Measurements from ENCODE around the gene DCUN1D2.

The DCUN1D2 gene

DNA sequence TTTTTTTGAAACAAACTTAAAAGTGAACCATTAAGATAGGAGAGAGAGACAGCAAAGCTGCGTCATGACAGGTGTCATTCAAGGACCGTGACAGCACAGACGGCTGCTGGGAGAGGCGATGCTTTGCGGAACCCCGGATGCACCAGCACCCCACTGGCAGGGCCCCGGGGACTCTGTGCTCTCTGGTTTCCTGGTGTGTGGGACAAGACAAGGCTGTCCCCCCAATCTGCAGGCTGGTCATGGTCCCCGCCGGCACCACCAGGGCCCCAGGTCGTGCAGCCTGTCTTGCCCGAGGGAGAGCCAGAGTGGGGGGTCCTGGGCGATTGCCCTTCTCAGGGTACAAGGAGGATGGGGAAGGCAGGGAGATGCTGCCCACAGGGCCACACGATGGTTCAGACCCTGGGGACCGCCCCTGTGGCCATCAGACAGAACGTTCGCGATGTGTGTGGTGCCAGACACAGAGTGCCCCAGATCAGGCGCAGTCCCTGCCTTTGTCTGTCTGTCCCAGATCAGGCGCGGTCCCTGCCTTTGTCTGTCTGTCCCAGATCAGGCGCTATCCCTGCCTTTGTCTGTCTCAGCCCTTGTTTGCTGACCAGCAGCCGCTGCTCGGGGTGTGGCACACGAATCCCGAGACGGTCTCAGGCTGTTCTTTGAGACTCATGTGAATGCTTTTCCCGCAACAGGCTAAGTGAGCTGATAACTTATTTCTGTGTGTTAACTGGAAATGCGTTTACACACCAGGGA lies 73.3 kb downstream of the DCUN1D2 start:
- no peak overlapping the region for H3K4me3 ChIP-seq (ENCODE audit: control insufficient read depth, low read depth, low read length)
- TF ChIP-seq, protein P1, sequence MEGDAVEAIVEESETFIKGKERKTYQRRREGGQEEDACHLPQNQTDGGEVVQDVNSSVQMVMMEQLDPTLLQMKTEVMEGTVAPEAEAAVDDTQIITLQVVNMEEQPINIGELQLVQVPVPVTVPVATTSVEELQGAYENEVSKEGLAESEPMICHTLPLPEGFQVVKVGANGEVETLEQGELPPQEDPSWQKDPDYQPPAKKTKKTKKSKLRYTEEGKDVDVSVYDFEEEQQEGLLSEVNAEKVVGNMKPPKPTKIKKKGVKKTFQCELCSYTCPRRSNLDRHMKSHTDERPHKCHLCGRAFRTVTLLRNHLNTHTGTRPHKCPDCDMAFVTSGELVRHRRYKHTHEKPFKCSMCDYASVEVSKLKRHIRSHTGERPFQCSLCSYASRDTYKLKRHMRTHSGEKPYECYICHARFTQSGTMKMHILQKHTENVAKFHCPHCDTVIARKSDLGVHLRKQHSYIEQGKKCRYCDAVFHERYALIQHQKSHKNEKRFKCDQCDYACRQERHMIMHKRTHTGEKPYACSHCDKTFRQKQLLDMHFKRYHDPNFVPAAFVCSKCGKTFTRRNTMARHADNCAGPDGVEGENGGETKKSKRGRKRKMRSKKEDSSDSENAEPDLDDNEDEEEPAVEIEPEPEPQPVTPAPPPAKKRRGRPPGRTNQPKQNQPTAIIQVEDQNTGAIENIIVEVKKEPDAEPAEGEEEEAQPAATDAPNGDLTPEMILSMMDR (IDR thresholded peaks at IDR 0.05; ENCODE audit: control insufficient read depth, insufficient read depth, low read depth, low read length, missing control alignments), result no peak
- no peak for DNase-seq (ENCODE audit: low read depth)

DNA sequence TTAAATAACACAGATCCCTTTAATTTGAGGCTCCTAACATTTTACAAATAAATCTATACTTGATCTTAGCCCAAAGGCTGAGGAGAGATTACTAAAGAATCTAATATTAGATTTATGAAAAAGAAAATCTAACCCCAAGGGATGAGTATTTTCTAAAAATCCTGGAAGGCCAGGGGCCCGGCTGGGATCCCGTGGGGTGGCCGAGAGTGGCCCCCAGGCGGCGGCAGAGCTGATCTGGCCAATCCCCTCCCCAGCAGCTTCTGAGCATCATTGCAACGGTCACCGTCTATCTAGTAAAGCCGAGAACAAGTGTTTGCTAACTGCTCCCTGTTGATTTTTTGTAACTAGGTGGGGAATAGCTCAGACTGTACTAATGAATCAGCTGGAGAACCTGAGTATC lies 74.7 kb downstream of the DCUN1D2 start:
- no peak overlapping the region for H3K4me3 ChIP-seq (ENCODE audit: control insufficient read depth, low read depth, low read length)
- TF ChIP-seq, protein P1 (IDR thresholded peaks at IDR 0.05; ENCODE audit: control insufficient read depth, insufficient read depth, low read depth, low read length, missing control alignments), result no peak
- DNase-seq (ENCODE audit: low read depth), result no peak

DNA sequence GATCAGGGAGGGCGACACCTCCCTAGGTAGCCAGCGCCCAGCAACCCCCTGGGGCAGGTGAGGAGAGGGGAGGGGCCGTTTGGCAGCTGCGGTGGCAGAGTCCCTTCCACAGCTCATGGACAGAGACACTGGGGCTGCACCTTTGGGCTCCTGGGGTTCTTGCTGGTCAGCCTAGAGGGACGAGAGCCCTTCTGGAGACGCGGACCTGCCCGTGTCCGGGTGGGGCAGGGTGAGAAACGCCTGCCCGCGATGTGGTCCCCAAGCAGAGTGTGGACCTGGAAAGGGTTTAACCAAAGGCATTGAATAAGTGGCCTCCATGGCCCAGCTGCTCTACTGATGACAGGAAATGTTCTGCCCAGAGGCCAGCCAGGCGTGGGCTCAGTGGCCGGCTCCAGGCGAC lies 75.5 kb downstream of the DCUN1D2 start:
- no peak for DNase-seq (ENCODE audit: low read depth)
- no peak overlapping the region for H3K4me3 ChIP-seq (ENCODE audit: control insufficient read depth, low read depth, low read length)
- TF ChIP-seq, protein P1 (IDR thresholded peaks at IDR 0.05; ENCODE audit: control insufficient read depth, insufficient read depth, low read depth, low read length, missing control alignments), result no peak

DNA sequence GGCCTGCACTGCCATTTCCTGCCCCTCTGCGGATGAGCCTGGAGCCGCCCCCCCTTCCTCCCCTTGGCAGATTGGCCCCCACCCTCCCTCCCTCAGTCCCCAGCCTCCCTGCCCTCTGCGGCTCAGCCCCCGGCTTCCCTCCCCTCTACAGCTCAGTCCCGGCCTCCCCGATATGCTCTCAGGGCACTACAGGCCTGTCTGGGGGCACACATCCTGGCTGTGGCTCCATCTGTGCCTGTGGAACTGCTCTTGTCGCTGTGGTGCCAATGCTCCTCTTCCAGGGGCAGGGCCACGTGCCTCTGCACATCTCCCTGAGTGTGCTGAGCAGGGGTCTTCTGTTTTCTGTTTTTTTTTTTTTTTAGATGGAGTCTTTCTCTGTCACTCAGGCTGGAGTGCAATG lies 76.2 kb downstream of the DCUN1D2 start:
- TF ChIP-seq, protein P1 (IDR thresholded peaks at IDR 0.05; ENCODE audit: control insufficient read depth, insufficient read depth, low read depth, low read length, missing control alignments), result no peak
- no peak for DNase-seq (ENCODE audit: low read depth)
- no peak overlapping the region for H3K4me3 ChIP-seq (ENCODE audit: control insufficient read depth, low read depth, low read length)

DNA sequence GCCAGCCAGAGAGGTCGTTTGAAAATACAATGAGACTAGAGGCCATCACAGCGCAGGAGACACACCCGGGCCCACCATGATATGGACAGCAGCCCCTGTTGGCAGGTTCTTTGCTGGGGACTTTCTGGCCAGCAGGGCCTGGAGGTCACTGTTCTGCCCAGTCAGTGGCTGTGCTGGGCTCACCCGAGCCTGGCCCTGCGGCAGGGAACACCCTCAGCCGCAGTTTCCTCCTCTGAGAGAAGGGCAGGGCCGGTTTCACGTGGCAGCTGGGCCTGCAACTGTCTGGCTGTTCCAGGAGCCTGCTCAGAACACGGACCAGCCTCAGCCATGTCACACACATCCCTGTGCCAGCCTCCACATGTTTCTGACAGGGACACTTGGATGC lies 76.6 kb downstream of the DCUN1D2 start:
- H3K4me3 ChIP-seq (ENCODE audit: control insufficient read depth, low read depth, low read length), result no peak overlapping the region

DNA sequence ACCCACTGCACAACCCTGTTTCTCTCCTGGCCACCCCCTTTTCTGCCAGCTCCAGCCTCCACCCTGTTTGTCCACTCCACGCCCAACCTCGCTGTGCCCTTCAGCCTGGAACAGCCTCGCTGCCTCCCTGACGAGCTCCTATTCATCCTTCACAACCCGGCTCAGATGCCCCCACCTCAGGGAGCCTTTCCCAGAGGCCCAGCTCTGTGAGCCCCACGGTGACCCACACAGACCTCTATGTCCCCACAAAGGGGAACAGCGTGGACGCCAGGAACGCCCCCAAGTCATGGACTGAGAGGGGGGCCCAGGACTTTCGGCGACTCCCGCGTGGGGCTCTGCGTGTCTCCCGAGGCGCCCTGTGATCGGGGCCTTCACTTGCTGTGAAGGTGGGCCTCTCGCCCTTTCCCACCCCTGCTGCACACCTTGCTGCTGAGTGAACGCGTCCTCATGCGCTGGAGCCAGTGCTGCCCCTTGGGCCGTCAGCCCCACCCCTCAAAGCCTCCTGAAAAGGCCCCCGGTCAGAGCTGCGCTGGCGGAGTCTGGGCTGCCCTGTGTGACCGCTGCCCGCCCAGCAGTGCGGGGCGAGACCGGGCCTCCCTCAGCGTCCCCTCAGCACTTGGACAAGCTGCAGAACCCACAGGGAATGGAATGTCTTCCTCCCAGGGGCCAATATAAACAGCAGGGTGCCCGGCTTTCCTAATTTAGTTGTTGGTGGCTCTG lies 77.2 kb downstream of the DCUN1D2 start:
- TF ChIP-seq, protein P1 (IDR thresholded peaks at IDR 0.05; ENCODE audit: control insufficient read depth, insufficient read depth, low read depth, low read length, missing control alignments), result no peak
- DNase-seq (ENCODE audit: low read depth), result no peak
- H3K4me3 ChIP-seq (ENCODE audit: control insufficient read depth, low read depth, low read length), result no peak overlapping the region

More for the DNA sequence above, 76.6 kb downstream of the DCUN1D2 start:
- TF ChIP-seq, protein P1 (IDR thresholded peaks at IDR 0.05; ENCODE audit: control insufficient read depth, insufficient read depth, low read depth, low read length, missing control alignments), result no peak
- no peak for DNase-seq (ENCODE audit: low read depth)
